Stimulated activated CD4-positive, alpha-beta T cell treated with anti-CD3 and anti-CD28 coated beads, Interleukin-2, amount 100 ng/mL, for 48 hours (primary cell): Measurements from ENCODE around the gene TADA3.

ENCODE experiments used
- DNase-seq, 2 donors: peaks; one replicate each; pipeline ENCODE4 v3.0.0-alpha.2; 2020

Gene TADA3, protein sequence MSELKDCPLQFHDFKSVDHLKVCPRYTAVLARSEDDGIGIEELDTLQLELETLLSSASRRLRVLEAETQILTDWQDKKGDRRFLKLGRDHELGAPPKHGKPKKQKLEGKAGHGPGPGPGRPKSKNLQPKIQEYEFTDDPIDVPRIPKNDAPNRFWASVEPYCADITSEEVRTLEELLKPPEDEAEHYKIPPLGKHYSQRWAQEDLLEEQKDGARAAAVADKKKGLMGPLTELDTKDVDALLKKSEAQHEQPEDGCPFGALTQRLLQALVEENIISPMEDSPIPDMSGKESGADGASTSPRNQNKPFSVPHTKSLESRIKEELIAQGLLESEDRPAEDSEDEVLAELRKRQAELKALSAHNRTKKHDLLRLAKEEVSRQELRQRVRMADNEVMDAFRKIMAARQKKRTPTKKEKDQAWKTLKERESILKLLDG

DNA sequence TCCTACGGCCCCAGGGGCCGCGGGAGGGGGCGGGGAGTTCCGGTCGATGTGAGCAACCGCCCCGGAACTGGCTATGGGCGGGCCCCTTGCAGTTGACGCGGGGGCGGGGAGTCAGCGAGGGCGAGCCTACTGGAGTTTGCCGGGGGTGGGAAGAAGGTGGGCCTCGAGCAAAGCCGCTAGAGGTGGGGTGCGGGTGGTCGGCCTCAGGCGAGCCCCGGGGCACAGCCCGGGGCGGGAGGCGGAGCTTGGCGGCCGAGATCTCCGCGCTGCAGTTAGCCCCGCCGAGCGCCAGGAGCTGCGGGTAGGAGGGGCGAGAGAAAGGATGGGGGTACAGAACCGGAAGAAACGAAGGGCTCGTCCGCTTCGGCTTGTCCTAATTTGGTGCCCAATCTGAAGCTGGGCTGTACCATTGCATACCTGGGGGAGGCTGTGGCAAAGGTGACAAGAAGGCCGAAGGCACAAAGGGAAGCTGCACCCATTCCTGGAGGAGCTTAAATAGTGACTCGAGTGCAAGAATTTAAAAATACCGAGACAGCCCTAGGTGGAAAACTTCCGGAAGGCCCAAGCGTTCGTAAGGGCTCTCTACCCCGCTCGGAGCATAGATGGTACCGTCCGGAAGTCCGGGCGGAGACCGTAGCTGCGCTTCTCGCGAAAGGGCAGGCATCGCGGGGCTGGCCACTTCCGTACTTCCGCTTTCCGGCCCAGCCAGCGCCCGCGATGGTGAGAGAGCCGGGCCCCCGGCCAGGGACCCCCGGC is at the start of gene TADA3, which contains the start of gene ARPC4:
Gene TADA3 (minus strand): TSS at position 69 of the 756 bp plus-strand sequence. CDS start 1,007 bp downstream, outside the sequence.
Gene ARPC4 (plus strand): TSS at position 678 of the 756 bp plus-strand sequence. CDS start 40 bp downstream, at position 718.
- DNase-seq = peak; percentile 84

DNA sequence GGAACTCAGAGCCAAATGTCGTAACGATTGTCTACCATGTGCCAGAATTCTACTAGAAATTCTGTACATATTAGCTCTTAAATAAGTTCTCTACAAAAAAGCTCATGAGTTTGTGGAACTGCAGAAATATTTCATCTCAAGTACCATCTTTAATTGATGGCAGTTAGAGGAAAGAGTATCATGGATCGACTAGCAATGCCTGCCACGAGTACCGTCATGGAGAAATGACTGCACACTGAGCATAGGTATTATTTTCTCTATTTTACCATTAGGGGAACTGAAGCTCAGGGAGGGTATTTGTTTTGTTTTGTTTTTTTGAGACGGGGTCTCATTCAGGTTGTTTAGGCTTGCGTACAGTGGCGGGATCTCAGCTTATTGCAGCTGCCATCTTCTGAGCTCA is 48.7 kb upstream of the TADA3 start:
- no peak for DNase-seq

DNA sequence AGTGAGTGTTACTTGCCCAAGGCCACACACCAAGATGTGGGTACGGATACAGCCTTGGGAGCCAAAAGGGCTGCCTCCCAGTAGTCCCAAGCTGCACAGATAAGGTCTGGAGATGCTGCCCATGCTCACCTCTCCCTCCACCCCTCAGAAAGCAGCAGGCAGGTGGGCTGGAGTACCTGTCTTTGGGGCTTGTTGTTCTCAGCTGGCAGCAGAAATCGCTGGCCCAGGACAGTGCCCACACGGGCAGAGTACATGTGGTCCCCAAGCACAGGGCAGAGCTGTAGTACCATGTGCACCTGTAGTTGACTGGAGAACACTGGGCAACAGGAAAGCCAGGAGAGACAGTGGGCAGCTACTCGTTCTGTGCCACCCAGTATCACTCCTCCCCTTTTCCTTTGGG is 46.6 kb upstream of the TADA3 start:
- DNase-seq = no peak

DNA sequence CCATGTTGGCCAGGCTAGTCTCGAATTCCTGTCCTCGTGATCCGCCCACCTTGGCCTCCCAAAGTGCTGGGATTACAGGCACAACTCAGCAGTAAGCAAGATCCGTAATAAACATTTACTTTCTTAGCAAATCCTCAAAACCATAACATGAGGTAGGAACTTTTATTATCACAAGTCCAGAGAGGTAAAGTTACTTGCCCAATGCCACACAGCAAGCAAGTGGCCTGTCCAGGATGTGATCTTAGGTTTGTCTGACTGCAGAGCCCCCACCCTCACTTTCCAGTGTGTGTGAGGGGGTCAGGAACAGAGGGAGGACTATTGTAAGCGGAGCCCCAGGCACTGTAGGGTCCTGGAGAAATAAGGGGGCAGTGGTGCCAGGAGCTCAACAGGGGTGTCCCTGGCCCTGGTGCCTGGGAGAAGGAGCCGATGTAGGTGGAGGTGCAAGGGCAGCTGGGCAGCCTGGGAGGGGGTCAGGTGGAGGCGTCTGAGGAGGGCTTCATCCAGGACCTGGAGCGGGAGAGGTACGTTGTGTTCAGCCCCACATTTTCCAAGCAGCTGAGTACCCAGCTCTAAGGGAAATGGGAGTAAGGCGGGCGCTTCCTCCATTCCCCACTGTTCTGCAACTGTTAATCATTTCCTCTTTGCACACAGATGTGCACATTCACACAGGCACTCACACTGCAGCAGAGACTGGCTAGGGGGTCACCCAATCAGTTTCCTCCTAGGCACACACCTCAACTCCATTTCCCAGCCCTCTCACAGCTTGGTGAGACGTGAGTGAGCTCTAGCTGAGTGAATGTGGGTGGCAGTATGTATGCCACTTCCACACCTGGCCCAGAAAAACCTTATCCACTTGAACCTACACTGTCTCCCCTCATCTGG is 45.7 kb upstream of the TADA3 start:
- no peak for DNase-seq

DNA sequence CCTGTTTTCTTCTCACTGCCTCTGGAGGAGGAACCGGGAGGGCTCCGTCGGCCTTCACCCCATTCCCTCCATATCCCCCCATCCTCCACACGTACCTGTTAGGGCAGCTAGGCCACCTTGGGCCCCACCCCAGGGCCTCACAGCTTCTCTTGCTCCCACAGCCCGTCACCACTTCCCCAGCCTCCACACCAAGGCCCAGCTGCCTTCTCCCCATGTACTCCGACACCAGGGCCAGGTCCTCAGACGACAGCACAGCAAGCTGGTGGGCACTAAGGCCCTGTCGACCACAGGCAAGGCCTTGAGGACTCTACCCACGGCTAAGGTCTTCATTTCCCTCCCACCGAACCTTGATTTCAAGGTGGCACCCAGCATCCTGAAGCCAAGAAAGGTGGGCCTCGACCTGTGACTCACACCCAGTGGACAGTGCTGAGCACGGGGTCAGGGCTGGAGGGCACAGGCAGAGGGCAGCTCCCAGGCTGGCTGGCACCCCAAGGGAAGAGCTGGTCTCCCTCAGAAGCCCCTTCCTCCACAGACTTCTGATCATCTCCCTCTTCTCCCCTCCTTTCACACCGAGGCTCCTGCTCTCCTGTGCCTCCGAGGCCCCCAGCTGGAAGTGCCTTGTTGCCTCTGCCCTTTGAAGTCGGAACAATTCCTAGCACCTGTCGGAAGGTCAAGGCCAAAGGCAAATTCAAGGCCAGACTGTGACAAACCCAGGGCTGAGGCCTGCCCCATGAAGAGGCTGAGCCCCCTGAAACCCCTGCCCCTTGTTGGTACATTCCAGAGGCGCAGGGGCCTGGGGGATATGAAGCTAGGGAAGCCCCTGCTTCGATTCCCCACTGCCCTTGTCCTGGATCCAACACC is 42.5 kb upstream of the TADA3 start:
- no peak for DNase-seq

DNA sequence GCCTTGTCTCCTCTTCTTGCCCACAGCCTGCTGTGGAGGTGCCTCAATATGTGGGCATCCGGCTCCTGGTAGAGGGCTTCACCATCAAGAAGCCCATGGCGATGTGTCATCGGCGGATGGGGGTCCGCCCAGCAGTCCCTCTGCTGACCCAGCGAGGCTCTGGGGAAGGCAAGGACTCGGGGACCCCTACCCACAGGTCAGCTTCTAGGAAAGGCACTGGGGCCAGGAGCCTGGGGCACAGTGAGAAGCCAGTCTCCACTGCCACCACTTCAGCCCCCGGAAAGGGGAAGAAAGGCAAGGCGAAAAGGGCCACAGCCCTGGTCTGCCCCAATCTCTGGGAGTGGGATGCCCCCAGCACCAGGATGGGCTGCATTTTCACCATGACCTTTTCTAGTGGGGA is 40.8 kb upstream of the TADA3 start:
- no peak for DNase-seq

DNA sequence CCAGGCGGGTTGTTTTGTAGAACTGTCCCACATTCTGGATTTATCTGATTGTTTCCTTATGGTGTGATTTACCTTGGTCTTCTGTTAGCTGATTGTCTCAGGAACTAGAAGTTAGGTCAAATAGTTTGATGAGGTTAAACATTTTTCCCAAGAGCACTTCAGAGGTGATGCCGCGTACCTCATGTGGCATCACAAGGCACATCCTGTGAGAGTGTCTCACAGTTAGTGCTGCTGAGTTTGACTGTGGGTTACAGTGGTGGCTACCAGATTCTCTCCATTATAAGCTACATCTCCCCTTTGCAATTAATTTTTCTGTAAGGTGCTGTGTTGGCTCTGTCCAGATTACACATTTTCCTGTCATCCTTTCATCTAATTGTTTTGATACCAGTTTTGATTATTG is 39.0 kb upstream of the TADA3 start:
- DNase-seq = no peak

DNA sequence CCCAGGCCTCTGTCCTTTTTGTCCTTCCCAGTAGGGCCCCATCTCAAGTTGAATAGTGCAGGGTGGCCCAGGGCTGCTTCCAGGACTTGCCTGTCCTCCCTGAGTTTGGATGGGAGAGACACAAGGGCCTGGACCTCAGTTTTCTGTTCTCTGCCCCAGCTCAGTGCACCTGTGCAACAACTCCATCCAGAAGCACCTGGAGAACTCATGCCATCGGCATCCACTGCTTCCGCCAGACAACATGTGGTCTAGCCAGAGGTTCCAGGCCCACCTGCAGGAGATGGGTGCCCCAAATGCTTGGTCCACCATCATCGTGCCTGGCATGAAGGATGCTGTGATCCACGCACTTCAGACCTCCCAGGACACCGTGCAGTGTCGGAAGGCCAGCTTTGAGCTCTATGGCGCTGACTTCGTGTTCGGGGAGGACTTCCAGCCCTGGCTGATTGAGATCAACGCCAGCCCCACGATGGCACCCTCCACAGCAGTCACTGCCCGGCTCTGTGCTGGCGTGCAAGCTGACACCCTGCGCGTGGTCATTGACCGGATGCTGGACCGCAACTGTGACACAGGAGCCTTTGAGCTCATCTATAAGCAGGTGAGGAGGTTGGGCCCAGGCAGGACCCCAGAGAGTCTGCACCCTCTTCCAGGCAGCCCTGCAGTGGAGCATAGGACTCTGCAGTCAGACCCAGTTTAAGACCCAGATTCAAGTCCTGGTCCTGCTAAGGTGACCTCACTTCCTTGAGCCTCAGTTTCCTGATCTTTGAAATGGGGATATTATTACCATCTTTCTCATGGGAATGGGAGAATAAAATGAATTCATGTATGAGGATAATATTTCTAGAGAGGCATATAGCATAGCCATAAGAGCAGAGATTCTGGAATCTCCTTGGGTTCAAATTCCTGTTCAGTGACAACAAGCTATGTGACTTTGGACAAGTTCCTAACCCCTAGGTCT is 36.8 kb upstream of the TADA3 start:
- DNase-seq = no peak

DNA sequence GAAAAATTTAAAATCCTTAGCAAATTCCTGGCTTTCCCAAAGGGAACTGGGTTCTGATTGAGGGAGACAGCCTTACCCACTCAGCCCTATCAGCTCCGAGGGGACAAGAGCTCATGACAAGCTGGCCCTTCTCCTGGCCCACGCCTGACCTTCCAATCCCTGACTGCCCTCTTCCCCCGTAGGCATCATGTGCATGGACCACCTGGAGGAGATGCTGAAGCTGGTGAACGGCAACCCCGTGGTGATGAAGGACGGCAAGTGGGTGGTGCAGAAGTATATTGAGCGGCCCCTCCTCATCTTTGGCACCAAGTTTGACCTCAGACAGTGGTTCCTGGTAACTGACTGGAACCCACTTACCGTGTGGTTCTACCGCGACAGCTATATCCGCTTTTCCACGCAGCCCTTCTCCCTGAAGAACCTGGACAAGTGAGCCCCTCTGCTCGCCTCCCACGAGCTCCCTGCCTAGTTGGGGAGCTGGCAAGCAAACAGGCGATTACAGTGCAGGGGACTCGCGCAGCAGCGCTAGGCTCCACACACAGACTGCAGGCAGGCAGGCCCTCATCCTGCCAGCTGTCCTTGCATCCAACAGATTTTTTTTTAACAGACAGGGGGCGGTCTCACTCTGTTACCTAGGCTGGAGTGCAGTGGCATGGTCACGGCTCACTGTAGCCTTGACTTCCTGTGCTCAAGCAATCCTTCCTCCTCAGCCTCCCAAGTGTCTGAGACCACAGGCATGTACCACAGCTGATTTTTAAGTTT is 34.7 kb upstream of the TADA3 start:
- peak in 1 of 2 donors; percentile 23 for DNase-seq

DNA sequence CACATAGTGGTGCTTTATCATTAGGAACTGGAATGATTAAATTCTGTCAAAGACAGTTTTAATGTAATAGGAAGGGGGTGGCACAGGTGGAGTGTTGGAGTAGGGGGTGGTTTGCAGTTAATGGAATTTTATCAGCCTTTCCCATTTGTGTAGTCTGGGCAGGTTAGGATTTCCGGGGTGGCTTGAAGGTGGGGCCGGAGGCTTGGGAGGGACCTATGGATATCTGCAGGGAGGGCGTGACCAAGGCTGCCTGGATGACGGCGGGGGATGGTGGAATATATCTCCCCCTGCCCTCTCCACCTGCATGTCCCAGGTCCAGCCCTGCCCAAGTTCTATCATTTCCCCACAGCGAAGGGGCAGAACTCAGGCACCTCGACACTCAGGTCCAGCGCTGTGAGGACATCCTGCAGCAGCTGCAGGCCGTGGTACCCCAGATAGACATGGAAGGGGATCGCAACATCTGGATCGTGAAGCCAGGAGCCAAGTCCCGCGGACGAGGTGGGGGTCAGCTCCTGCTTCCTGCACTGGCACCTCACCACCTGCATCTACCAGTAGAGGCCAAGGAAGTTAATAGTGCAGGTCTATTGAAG is 33.3 kb upstream of the TADA3 start:
- no peak for DNase-seq

DNA sequence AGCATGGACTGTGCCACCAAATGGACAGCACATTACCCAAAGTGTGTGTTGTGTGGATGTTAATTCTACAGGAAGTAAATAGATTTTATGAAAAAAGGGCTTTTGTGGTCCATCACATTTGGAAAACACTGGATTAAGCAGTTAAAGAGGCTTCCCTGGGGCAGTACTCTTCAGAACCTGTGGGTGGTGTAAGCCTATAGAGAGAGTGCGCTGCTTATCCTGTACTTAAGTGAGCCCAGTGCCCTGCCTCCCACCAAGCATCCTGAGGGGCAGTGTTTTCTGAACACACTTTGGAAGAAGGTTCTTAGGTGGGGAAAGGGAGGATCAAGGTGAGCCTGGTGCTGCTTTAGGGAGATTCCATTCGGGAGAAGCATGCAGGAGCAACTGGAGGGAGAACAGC is 28.7 kb upstream of the TADA3 start:
- DNase-seq = no peak

DNA sequence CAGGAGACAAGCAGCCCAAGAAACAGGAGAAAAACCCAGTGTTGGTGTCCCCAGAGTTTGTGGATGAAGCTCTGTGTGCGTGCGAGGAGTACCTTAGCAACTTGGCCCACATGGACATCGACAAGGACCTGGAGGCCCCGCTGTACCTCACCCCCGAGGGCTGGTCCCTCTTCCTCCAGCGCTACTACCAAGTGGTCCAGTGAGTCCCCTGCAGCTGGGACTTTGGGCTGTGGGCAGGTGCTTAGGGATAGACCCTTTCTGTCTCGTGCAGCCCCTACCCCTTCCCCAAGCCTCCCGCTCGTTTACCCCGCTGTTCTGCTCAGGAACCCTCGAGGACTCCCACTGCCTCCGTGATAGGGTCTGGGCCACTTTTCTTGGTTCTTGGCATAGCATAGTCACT is 28.3 kb upstream of the TADA3 start:
- no peak for DNase-seq

DNA sequence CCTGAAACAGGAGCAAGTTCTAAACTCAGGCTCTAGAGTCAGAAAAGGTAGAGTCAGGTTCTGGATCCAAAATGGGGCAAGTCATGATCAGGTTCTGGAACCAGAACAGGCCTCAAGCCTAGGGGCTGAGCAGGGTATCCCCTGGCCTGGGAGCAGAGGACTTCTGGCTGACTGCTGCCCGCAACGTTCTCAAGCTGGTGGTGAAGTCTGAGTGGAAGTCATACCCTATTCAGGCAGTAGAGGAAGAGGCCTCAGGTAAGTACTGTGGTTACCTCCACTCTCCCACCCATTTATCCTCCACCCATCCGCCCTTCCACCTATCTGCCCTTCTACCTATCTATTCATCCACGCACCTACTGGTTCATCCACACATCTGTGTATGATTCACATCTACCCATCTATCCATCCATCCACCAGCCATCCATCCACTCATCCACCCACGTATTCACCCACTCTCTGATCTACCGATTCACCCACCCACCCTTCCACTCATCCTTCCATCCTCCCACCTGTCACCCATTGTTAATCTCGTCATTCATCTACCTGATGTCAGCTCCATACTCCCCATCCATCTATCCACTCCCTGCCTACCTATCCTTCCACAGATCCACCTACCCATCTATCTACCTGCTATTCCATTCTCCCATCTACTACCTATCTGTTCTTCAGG is 26.5 kb upstream of the TADA3 start:
- no peak for DNase-seq

DNA sequence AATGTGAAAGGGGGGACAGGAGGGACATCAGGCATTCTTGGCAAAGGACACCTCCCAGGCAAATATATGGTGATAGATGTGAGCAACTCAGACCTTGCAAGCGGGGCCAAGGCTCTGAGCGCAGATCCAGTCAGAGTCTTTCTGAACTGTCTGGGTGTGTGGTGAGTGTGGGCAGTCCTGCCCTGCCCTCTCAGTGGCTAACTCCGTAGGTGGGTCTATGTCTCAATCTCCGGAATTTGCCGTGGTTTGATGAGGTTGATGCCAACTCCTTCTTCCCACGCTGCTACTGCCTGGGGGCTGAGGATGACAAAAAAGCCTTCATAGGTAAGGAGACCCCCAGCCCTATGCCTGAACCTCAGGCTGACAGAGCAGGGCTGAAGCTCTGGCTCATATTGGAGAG is 25.2 kb upstream of the TADA3 start:
- DNase-seq = no peak

DNA sequence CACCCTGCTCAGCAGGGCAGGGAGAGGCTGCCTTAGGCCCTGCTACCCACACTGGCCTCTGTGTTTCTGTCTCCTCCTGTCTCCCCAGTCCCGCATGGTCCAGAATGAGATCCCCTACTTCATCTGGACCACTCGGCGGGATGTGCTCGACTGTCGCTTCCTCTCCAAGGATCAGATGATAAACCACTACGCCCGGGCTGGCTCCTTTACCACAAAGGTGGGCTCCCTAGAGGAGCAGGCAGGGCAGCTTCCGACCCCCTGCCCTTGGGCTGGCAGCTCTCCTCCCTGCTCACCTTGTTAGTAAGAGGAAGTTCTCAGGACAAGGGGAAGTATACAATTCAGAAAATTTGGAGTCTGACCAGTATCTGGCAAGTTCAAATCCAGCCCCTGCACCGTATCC is 23.7 kb upstream of the TADA3 start:
- no peak for DNase-seq

DNA sequence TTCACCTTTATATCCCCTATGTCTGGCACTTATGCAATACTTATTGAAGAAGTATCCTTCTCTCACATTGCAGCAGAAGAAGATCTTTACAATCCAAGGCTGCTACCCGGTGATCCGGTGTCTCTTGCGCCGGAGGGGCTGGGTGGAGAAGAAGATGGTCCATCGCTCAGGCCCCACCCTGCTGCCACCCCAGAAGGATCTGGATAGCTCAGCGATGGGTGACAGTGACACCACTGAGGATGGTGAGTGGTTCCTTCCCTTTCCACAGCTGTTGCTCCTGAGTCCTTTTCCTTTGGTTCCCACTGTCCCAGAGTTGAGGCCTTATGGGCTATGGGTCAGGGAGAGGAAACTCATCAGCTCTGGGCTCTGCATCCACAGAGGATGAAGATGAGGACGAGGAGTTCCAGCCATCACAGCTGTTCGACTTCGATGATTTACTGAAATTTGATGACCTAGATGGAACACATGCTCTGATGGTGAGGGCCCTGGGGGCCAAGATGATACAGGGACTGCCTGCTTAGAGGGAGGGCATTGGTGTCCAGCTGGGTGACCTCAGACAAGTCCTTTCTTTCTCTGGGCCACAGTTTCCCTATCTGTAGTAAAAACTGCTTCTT is 20.7 kb upstream of the TADA3 start:
- DNase-seq = no peak

DNA sequence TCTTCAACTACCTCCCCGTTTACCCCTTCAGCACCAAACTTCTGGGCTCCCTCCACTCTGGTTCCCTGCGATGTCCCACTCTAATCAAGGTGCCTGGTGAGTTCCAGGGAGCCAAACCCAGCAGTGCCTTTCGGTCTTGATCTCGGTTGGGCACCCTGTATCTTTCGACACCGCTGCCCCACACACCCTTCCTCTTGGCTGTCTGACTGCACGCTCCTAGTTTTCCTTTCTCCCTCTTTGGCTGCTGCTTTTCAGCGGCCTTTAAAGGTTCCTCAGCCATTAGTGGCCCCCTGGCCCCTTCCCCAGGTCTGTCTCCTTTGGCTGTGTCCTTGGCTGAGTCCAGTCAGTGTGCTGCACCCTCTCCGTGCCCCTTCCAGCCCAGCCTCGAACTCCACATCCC is 18.6 kb upstream of the TADA3 start:
- DNase-seq = no peak

DNA sequence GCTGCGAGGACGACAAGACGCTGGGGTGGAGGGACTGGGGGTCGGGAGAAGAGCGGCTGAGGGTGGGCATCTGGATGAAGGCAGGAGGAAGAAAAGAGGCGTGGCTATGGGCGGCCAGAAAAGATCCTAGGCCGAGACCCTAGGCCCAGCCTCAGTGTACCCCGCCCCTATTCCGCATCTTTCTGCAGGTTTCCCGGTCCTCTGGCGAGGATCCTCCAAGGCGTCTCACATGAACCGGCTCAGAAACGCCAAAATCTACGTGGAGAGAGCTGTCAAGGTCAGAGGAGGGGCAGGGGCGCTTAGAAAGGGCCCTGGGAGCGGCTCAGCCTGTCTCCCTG is 18.1 kb upstream of the TADA3 start:
- DNase-seq = no peak
